Measurements from ENCODE around the gene TMEM132A.

GRCh38 chr11:60902625-60903024, 21.6 kb upstream of the TMEM132A start:
- TF ChIP-seq CTCF (IDR thresholded peaks at IDR 0.05), result no peak
- no peak for TF ChIP-seq POLR2A (IDR thresholded peaks at IDR 0.05)
- no peak for TF ChIP-seq POLR2AphosphoS5 (IDR thresholded peaks at IDR 0.05)
- TF ChIP-seq EP300 (IDR thresholded peaks at IDR 0.05), result no peak

All from gastroesophageal sphincter (tissue), 3 donors.